WTC11 (cell line): ENCODE data around the gene CELA3A.
"Not testable (repeated sequence)": the region's sequence is repeated elsewhere in the genome, so short reads cannot be mapped to it uniquely, and the experiment has no call there.

Source experiments
- ELF4 ChIP-seq: sonication (generic); formaldehyde crosslinking; IDR thresholded peaks from 2 replicates; pipeline ENCODE4 v1.8.1; 2022; ENCODE audit warnings: low read depth, mild to moderate bottlenecking, moderate library complexity, missing genetic modification reagents
- MYBL2 ChIP-seq: sonication (generic); formaldehyde crosslinking; IDR thresholded peaks from 2 replicates; pipeline ENCODE4 v1.8.1; 2023; ENCODE audit warnings: mild to moderate bottlenecking, moderate library complexity, missing genetic modification reagents
- SMAD3 ChIP-seq: sonication (generic); formaldehyde crosslinking; IDR thresholded peaks from 2 replicates; pipeline ENCODE4 v1.8.0; 2022; ENCODE audit warnings: missing genetic modification reagents, mild to moderate bottlenecking, borderline replicate concordance
- SP1 ChIP-seq: sonication (generic); formaldehyde crosslinking; conservative IDR thresholded peaks from 2 replicates; pipeline ENCODE4 v1.8.1; 2022; ENCODE audit warnings: missing genetic modification reagents
- ZNF138 ChIP-seq: sonication (generic); formaldehyde crosslinking; conservative IDR thresholded peaks from 2 replicates; pipeline ENCODE4 v1.8.1; 2022; ENCODE audit warnings: mild to moderate bottlenecking, moderate library complexity, missing genetic modification reagents
- TF ChIP-seq, protein P1 (sequence below): sonication (generic); formaldehyde crosslinking; IDR thresholded peaks from 2 replicates; pipeline ENCODE4 v1.8.0; 2022; ENCODE audit warnings: missing genetic modification reagents
- TF ChIP-seq, protein P2 (sequence below): fragments of 200-600 bp; IDR thresholded peaks from 2 replicates; pipeline ENCODE4 v1.8.0; 2022; ENCODE audit warnings: antibody characterized with exemption
- TF ChIP-seq, protein P3 (sequence below): sonication (generic); formaldehyde crosslinking; IDR thresholded peaks from 2 replicates; pipeline ENCODE4 v1.8.1; 2023; ENCODE audit warnings: mild to moderate bottlenecking, missing genetic modification reagents, moderate library complexity
- TF ChIP-seq, protein P4 (sequence below): sonication (generic); formaldehyde crosslinking; IDR thresholded peaks from 2 replicates; pipeline ENCODE4 v1.8.0; 2022; ENCODE audit warnings: mild to moderate bottlenecking, missing genetic modification reagents

DNA sequence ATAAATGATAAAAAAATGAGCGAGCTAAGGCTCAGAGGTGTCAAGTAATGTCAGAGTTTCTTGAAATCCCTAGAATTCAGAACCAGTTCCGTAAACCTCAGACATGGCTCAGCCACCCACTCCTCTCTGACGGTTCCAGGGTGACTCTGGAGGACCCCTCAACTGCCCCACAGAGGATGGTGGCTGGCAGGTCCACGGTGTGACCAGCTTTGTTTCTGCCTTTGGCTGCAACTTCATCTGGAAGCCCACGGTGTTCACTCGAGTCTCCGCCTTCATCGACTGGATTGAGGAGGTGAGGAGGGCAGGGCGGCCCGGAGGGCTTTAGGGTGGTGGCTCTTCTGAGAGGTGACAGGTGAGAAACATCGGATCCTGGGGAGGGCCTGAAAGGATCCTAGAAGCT is 8.1 kb downstream of the CELA3A start:
- TF ChIP-seq, protein P1, sequence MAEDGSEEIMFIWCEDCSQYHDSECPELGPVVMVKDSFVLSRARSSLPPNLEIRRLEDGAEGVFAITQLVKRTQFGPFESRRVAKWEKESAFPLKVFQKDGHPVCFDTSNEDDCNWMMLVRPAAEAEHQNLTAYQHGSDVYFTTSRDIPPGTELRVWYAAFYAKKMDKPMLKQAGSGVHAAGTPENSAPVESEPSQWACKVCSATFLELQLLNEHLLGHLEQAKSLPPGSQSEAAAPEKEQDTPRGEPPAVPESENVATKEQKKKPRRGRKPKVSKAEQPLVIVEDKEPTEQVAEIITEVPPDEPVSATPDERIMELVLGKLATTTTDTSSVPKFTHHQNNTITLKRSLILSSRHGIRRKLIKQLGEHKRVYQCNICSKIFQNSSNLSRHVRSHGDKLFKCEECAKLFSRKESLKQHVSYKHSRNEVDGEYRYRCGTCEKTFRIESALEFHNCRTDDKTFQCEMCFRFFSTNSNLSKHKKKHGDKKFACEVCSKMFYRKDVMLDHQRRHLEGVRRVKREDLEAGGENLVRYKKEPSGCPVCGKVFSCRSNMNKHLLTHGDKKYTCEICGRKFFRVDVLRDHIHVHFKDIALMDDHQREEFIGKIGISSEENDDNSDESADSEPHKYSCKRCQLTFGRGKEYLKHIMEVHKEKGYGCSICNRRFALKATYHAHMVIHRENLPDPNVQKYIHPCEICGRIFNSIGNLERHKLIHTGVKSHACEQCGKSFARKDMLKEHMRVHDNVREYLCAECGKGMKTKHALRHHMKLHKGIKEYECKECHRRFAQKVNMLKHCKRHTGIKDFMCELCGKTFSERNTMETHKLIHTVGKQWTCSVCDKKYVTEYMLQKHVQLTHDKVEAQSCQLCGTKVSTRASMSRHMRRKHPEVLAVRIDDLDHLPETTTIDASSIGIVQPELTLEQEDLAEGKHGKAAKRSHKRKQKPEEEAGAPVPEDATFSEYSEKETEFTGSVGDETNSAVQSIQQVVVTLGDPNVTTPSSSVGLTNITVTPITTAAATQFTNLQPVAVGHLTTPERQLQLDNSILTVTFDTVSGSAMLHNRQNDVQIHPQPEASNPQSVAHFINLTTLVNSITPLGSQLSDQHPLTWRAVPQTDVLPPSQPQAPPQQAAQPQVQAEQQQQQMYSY (CRISPR knock-in tag) = not testable (repeated sequence)
- TF ChIP-seq, protein P2, sequence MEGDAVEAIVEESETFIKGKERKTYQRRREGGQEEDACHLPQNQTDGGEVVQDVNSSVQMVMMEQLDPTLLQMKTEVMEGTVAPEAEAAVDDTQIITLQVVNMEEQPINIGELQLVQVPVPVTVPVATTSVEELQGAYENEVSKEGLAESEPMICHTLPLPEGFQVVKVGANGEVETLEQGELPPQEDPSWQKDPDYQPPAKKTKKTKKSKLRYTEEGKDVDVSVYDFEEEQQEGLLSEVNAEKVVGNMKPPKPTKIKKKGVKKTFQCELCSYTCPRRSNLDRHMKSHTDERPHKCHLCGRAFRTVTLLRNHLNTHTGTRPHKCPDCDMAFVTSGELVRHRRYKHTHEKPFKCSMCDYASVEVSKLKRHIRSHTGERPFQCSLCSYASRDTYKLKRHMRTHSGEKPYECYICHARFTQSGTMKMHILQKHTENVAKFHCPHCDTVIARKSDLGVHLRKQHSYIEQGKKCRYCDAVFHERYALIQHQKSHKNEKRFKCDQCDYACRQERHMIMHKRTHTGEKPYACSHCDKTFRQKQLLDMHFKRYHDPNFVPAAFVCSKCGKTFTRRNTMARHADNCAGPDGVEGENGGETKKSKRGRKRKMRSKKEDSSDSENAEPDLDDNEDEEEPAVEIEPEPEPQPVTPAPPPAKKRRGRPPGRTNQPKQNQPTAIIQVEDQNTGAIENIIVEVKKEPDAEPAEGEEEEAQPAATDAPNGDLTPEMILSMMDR = not testable (repeated sequence)
- TF ChIP-seq ZNF138, ELF4, SMAD3, MYBL2, SP1 (CRISPR knock-in tag): not testable (repeated sequence)
- TF ChIP-seq, protein P3, sequence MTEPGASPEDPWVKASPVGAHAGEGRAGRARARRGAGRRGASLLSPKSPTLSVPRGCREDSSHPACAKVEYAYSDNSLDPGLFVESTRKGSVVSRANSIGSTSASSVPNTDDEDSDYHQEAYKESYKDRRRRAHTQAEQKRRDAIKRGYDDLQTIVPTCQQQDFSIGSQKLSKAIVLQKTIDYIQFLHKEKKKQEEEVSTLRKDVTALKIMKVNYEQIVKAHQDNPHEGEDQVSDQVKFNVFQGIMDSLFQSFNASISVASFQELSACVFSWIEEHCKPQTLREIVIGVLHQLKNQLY (CRISPR knock-in tag) = not testable (repeated sequence)
- TF ChIP-seq, protein P4, sequence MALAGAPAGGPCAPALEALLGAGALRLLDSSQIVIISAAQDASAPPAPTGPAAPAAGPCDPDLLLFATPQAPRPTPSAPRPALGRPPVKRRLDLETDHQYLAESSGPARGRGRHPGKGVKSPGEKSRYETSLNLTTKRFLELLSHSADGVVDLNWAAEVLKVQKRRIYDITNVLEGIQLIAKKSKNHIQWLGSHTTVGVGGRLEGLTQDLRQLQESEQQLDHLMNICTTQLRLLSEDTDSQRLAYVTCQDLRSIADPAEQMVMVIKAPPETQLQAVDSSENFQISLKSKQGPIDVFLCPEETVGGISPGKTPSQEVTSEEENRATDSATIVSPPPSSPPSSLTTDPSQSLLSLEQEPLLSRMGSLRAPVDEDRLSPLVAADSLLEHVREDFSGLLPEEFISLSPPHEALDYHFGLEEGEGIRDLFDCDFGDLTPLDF = not testable (repeated sequence)
